Measurements from ENCODE around the gene KLK2. TPM values are rescaled to one million over a fixed set of nuclear protein-coding genes. Genes with fewer than 3 reads are reported as not detected.

KLK2 gene
- polyA plus RNA-seq, 1 experiment = not detected

GRCh38 chr19:50896591-50897190 is 23.5 kb downstream of the KLK2 start:
- H3K4me3 ChIP-seq (ENCODE audit: low read depth, low read length) = no peak overlapping the region
- no peak for TF ChIP-seq CTCF (IDR thresholded peaks at IDR 0.05; ENCODE audit: low read depth, low read length)
- H3K9me3 ChIP-seq (ENCODE audit: control insufficient read depth, insufficient read depth, low read length) = no peaks in the 10 kb centered on the region; the same call in 1 of the 2 replicates
- CTCF ChIA-PET = no interaction called here
- H3K27me3 ChIP-seq (ENCODE audit: control insufficient read depth, insufficient read depth, low read length) = no peaks in the 10 kb centered on the region
- DNase-seq (ENCODE audit: low read depth, low spot score) = no peak
- POLR2A ChIA-PET = no interaction called here
- H3K27ac ChIP-seq (ENCODE audit: low read depth, low read length) = no peak overlapping the region

GRCh38 chr19:50897191-50897607 is 24.0 kb downstream of the KLK2 start:
- POLR2A ChIA-PET = no interaction called here
- Histone ChIP-seq H3K4me3 (ENCODE audit: low read depth, low read length) (no peak overlapping the region), H3K27ac (ENCODE audit: low read depth, low read length) (no peak overlapping the region), H3K9me3 (ENCODE audit: control insufficient read depth, insufficient read depth, low read length) (no peaks in the 10 kb centered on the region; the same call in 1 of the 2 replicates), H3K27me3 (ENCODE audit: control insufficient read depth, insufficient read depth, low read length) (no peaks in the 10 kb centered on the region)
- CTCF ChIA-PET = interaction anchor here (0.6 kb wide), 1 partner anchor 115 kb away, joined by 6 read pairs; no protein-coding TSS in a partner anchor
- TF ChIP-seq CTCF (IDR thresholded peaks at IDR 0.05; ENCODE audit: low read depth, low read length) = no peak
- DNase-seq (ENCODE audit: low read depth, low spot score) = no peak

- ChIA-PET CTCF (interaction anchor here (0.6 kb wide), 1 partner anchor 116 kb away, joined by 6 read pairs; no protein-coding TSS in a partner anchor), POLR2A (no interaction called here)
- no peaks in the 10 kb centered on the region; the same call in 1 of the 2 replicates for H3K9me3 ChIP-seq (ENCODE audit: control insufficient read depth, insufficient read depth, low read length)
- H3K27ac ChIP-seq (ENCODE audit: low read depth, low read length) = no peak overlapping the region
- TF ChIP-seq CTCF (IDR thresholded peaks at IDR 0.05; ENCODE audit: low read depth, low read length) = no peak
- no peaks in the 10 kb centered on the region for H3K27me3 ChIP-seq (ENCODE audit: control insufficient read depth, insufficient read depth, low read length)
- no peak overlapping the region for H3K4me3 ChIP-seq (ENCODE audit: low read depth, low read length)
- DNase-seq (ENCODE audit: low read depth, low spot score) = no peak
Observed at GRCh38 chr19:50897612-50898011, 24.4 kb downstream of the KLK2 start.

- CTCF ChIA-PET = interaction anchor here (1.3 kb wide), 1 partner anchor 24 kb away, joined by 5 read pairs; no protein-coding TSS in a partner anchor
- H3K27ac ChIP-seq (ENCODE audit: low read depth, low read length) = no peak overlapping the region
- H3K4me3 ChIP-seq (ENCODE audit: low read depth, low read length) = no peak overlapping the region
- no peaks in the 10 kb centered on the region for H3K27me3 ChIP-seq (ENCODE audit: control insufficient read depth, insufficient read depth, low read length)
- no peaks in the 10 kb centered on the region; the same call in 1 of the 2 replicates for H3K9me3 ChIP-seq (ENCODE audit: control insufficient read depth, insufficient read depth, low read length)
- POLR2A ChIA-PET = no interaction called here
- TF ChIP-seq CTCF (IDR thresholded peaks at IDR 0.05; ENCODE audit: low read depth, low read length) = no peak
- no peak for DNase-seq (ENCODE audit: low read depth, low spot score)
Observed at GRCh38 chr19:50898018-50898417, 24.8 kb downstream of the KLK2 start.

- no peak for TF ChIP-seq CTCF (IDR thresholded peaks at IDR 0.05; ENCODE audit: low read depth, low read length)
- ChIA-PET POLR2A (no interaction called here), CTCF (no interaction called here)
- H3K4me3 ChIP-seq (ENCODE audit: low read depth, low read length) = no peak overlapping the region
- DNase-seq (ENCODE audit: low read depth, low spot score) = no peak
- H3K9me3 ChIP-seq (ENCODE audit: control insufficient read depth, insufficient read depth, low read length) = no peaks in the 10 kb centered on the region
- no peaks in the 10 kb centered on the region for H3K27me3 ChIP-seq (ENCODE audit: control insufficient read depth, insufficient read depth, low read length)
- no peak overlapping the region for H3K27ac ChIP-seq (ENCODE audit: low read depth, low read length)
Observed at GRCh38 chr19:50899569-50899968, 26.3 kb downstream of the KLK2 start.
